Common myeloid progenitor, CD34-positive (primary cell): ENCODE measurements around the gene SMTNL2.

Experiments
- CTCF ChIA-PET: fragments of 350-600 bp; sonication (Branson Sonifier 250); formaldehyde crosslinking; loops from one replicate; lab custom pipeline; 2021; ENCODE audit warnings: antibody characterized with exemption; lab: Charles Lee
- POLR2A ChIA-PET: fragments of 350-600 bp; sonication (Branson Sonifier 250); formaldehyde crosslinking; loops from one replicate; lab custom pipeline; 2021; ENCODE audit warnings: antibody characterized with exemption; lab: Charles Lee
- DNase-seq, 3 donors: peaks; one replicate each; pipeline versions ENCODE4 v3.0.0 to v3.0.0-alpha.2; 2013
- H3K27ac ChIP-seq, 2 experiments: 1 replicate in 1 of 2; 2 replicates in 1 of 2; pipeline ENCODE4 v1.7.0; 2013; ENCODE audit warnings: inconsistent platforms in 2 of 2, low read length in 2 of 2, mild to moderate bottlenecking in 2 of 2, low read depth in 1 of 2, moderate library complexity in 1 of 2; ENCODE audit not compliant: severe bottlenecking in 2 of 2, insufficient read depth in 1 of 2, poor library complexity in 1 of 2
- H3K27me3 ChIP-seq, 5 experiments: replicated peaks in 2 of 5; 1 replicate in 3 of 5; 2 replicates in 2 of 5; pipeline versions ENCODE4 v1.6.1 to v1.7.0; 2013; ENCODE audit warnings: low read length in 4 of 5, mild to moderate bottlenecking in 2 of 5, moderate library complexity in 2 of 5, inconsistent platforms in 1 of 5; ENCODE audit not compliant: insufficient read depth in 5 of 5, control insufficient read depth in 4 of 5
- H3K36me3 ChIP-seq, 4 experiments: 1 replicate in 2 of 4; 2 replicates in 2 of 4; pipeline versions ENCODE4 v1.6.1 to v1.7.0; 2013; ENCODE audit warnings: low read length in 3 of 4, control low read depth in 1 of 4, mild to moderate bottlenecking in 1 of 4; ENCODE audit not compliant: control insufficient read depth in 4 of 4, insufficient read depth in 4 of 4
- H3K4me1 ChIP-seq, 4 experiments: 1 replicate in 3 of 4; 2 replicates in 1 of 4; pipeline versions ENCODE4 v1.6.1 to v1.7.1; 2013; ENCODE audit warnings: low read length in 3 of 4, mild to moderate bottlenecking in 3 of 4, control low read depth in 1 of 4, inconsistent platforms in 1 of 4, moderate library complexity in 1 of 4; ENCODE audit not compliant: control insufficient read depth in 4 of 4, insufficient read depth in 4 of 4; ENCODE audit errors: control extremely low read depth in 1 of 4
- H3K4me3 ChIP-seq, 7 experiments: 1 replicate in 4 of 7; 2 replicates in 3 of 7; pipeline versions ENCODE4 v1.5.1 to v1.7.0; 2013; ENCODE audit warnings: mild to moderate bottlenecking in 7 of 7, low read length in 6 of 7, moderate library complexity in 6 of 7, inconsistent platforms in 2 of 7, low read depth in 2 of 7, control low read depth in 1 of 7; ENCODE audit not compliant: insufficient read depth in 4 of 7, control insufficient read depth in 1 of 7; ENCODE audit errors: extremely low read depth in 1 of 7
- H3K9me3 ChIP-seq, 5 experiments: 1 replicate in 4 of 5; 2 replicates in 1 of 5; pipeline versions ENCODE4 v1.6.1 to v1.7.1; 2013; ENCODE audit warnings: low read length in 4 of 5, mild to moderate bottlenecking in 2 of 5, inconsistent platforms in 1 of 5, low read depth in 1 of 5, moderate library complexity in 1 of 5; ENCODE audit not compliant: control insufficient read depth in 4 of 5, insufficient read depth in 2 of 5; ENCODE audit errors: control extremely low read depth in 1 of 5
- WGBS: methylation state at CpG from one replicate; pipeline ENCODE4 v1.1.5; 2013; ENCODE audit not compliant: insufficient coverage; 5-methylcytosine and 5-hydroxymethylcytosine counted together

Gene SMTNL2

DNA sequence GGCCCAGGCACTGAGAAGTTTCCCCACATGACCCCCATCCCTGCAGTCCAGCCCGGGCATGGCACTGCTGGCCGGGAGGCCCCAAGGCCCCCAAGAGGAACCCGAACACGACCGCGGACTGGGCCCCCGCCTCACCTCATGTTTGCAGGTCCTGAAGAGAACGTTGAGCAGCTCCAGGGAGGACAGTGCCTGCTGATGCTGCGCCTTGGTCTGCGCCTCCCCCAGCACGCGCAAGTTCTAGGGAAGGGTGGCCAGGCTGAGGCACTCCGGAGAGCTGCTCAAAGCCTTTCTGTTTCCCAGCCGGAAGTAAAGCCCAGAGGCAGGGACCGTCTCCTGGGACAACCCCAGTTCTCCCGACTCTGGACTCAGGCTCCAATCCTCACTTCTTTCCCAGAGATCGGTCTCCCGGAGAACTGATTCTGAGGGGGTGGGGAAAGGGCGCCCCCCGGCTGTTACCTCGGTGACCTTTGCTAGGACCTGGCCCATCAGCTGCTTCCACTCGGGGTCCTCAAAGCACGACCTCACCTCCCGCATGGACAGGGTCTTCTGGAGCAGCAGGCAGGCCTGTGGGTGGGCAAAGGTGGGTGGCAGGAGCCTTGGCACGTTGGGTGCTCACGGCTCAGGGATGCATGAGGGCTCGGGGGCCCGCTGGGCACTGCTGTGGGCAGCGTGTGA is 42.9 kb upstream of the SMTNL2 start:
- DNase-seq = no peak
- POLR2A ChIA-PET = no interaction called here
- no peaks in the 10 kb centered on the region for H3K9me3 ChIP-seq
- no peaks in the 10 kb centered on the region for H3K27me3 ChIP-seq
- peaks cover 0 to 42% (median 19%) of the 10 kb centered on the region in 4 experiments for H3K4me1 ChIP-seq
- 85% methylated on average over 28 of the region's 29 CpGs for whole genome bisulfite sequencing
- H3K27ac ChIP-seq = no peak overlapping the region
- CTCF ChIA-PET = interaction anchor here (1.0 to 4.5 kb wide), 11 partner anchors 12 to 125 kb away, joined by 3 to 19 read pairs (median 5); partner anchors contain the start of gene MYBBP1A
- peaks cover 4 to 95% (median 47%) of the 10 kb centered on the region in 4 experiments for H3K36me3 ChIP-seq
- no peak overlapping the region for H3K4me3 ChIP-seq

DNA sequence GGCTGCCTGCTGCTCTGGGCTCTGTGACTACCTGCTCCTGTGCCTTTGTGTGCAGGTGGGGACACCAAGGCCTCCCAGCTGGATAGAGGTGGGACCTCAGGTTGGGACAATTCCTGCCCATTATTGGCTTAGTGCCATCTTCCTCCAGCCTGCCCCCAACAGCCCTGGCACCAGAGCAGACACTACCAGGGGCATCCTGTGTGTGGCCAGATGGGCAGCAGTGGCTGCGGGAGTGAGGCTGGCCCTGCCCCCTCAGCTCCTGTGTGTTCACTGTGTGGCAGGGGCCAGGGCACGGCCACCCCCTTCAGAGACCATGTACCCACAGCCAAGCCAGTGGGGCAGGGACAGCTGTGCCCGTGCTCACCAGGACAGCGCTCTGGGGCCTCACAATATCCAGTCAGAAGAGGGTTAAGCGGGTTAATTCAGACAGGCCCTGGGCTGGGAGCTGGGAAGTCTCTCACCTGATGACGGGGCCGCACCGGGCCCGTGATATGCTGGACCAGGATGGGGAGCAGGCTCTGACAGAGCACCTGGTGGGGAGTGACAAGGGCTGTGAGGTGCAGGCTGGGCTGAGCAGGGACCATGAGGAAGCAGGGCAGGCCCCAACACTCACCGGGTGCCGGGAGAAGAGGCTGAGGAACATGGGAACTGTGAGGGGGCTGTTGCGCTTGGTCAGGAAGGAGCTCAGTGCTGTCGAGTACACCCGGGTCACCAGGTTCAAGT is 42.2 kb upstream of the SMTNL2 start:
- ChIA-PET POLR2A (interaction anchor here (0.5 kb wide), 1 partner anchor 55 kb away, joined by 3 read pairs; no protein-coding TSS in a partner anchor), CTCF (interaction anchor here (1.2 to 4.5 kb wide), 4 partner anchors 11 to 125 kb away, joined by 4 to 19 read pairs (median 6); no protein-coding TSS in a partner anchor)
- no peak overlapping the region for H3K27ac ChIP-seq
- H3K27me3 ChIP-seq = no peaks in the 10 kb centered on the region
- H3K9me3 ChIP-seq = no peaks in the 10 kb centered on the region
- H3K4me1 ChIP-seq = peaks cover 0 to 35% (median 13%) of the 10 kb centered on the region in 4 experiments
- no peak overlapping the region for H3K4me3 ChIP-seq
- peaks cover 4 to 95% (median 50%) of the 10 kb centered on the region in 4 experiments for H3K36me3 ChIP-seq
- WGBS = 95% methylated on average over 14 of the region's 14 CpGs
- DNase-seq = no peak

DNA sequence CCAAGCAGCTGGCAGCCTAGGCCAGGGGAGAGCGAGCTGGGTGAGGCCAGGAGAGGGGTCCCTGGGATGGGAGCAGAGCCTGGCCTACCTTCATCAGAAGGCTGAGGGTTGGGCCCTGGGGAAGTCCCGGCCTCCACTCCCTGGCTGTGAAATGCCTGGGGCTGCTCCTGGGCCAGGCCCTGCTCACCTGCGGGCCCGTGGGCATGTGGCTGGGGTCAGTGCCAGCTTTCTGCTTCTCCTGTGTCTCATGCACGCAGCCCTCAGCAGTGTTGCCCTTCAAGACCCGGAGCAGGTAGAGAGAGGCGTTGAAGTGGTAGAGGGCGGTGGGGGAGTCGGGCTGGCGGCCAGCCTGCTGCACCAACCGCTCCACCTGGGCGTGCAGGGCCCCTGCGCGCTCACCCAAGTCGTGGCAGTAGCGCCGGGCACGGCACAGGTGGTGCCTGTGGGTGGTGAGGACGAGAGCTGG is 41.6 kb upstream of the SMTNL2 start:
- WGBS = 95% methylated on average over 16 of the region's 19 CpGs
- H3K27ac ChIP-seq = no peak overlapping the region
- no peaks in the 10 kb centered on the region for H3K9me3 ChIP-seq
- ChIA-PET POLR2A (interaction anchor here (0.5 kb wide), 1 partner anchor 55 kb away, joined by 3 read pairs; no protein-coding TSS in a partner anchor), CTCF (interaction anchor here (1.5 to 4.5 kb wide), 2 partner anchors 24 to 125 kb away, joined by 7 to 19 read pairs; no protein-coding TSS in a partner anchor)
- no peaks in the 10 kb centered on the region for H3K27me3 ChIP-seq
- peaks cover 4 to 95% (median 51%) of the 10 kb centered on the region in 4 experiments for H3K36me3 ChIP-seq
- H3K4me1 ChIP-seq = peaks cover 0 to 29% (median 11%) of the 10 kb centered on the region in 4 experiments
- no peak for DNase-seq
- no peak overlapping the region for H3K4me3 ChIP-seq

DNA sequence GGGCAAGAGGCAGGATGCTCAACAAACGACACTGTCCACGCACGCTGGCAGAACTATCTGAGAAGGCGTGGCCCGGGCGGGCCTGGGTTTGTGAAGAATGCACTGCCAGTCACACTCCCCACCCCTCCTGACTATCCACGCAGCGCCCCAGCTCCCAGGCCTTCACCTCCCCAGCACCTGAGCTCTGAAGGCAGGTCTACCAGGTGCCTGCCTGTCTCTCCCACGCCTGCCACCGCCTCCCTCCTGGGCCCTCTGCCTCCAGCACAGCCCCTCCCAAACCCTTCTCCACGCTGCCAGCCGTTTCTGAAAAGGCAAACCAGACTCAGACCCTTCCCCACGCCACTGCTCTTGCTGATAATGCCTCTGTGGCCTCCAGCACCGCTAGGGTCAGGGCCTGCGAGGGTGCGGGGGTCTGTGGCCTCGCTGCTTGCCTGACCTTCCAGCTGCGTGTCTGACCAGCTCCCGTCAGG is 40.7 kb upstream of the SMTNL2 start:
- POLR2A ChIA-PET = no interaction called here

DNA sequence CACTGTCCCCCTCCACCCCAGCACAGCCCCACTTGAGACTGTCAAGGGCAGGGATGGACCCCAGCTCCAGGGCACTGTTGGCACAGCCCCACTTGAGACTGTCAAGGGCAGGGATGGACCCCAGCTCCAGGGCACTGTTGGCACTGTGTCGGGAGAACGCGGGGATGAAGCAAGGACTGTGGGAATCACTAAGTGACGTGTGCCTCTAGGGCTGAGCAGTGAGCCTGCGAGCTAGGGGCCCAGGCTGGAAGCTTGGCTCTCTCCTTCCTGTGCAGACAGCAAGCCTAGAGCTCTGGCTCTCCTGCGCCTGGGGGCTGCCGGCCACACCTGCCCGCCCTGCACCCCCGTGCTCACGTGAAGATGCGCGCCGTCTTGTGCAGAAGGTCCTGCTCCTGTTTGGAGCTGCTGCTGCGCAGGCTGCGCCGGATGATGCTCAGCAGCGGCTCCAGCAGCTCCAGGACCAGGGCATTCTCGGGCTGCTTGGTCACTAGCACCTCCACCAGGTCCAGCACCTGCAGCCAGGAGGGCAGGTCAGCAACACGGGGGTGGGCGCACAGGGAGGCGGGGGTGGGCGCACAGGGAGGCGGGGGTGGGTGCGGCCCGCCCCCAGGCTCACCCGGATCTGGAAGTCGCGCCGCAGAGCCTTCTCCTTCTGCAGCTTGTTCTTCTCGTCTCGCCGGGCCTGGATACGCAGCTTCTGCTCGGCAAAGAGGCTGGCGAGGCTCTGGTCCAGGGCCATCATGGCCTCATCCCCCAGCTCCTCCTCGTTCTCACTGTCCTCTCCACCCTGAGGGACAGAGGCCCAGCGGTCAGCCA is 40.0 kb upstream of the SMTNL2 start:
- peaks cover 3 to 95% (median 56%) of the 10 kb centered on the region in 4 experiments for H3K36me3 ChIP-seq
- DNase-seq = no peak
- CTCF ChIA-PET = interaction anchor here (1.0 to 4.5 kb wide), 3 partner anchors 9 to 124 kb away, joined by 3 to 19 read pairs (median 7); no protein-coding TSS in a partner anchor
- no peak overlapping the region for H3K4me3 ChIP-seq
- POLR2A ChIA-PET = no interaction called here
- H3K27ac ChIP-seq = no peak overlapping the region
- no peaks in the 10 kb centered on the region for H3K9me3 ChIP-seq
- 98% methylated on average over 31 of the region's 37 CpGs for WGBS
- peaks cover 0 to 17% (median 7%) of the 10 kb centered on the region in 4 experiments for H3K4me1 ChIP-seq
- H3K27me3 ChIP-seq = no peaks in the 10 kb centered on the region

More for the DNA sequence above, 40.7 kb upstream of the SMTNL2 start:
- CTCF ChIA-PET = interaction anchor here (1.0 to 4.5 kb wide), 3 partner anchors 8 to 123 kb away, joined by 3 to 19 read pairs (median 7); no protein-coding TSS in a partner anchor
- Histone ChIP-seq H3K4me1 (peaks cover 0 to 21% (median 8%) of the 10 kb centered on the region in 4 experiments), H3K27ac (no peak overlapping the region), H3K36me3 (peaks cover 3 to 95% (median 54%) of the 10 kb centered on the region in 4 experiments), H3K9me3 (no peaks in the 10 kb centered on the region), H3K27me3 (no peaks in the 10 kb centered on the region), H3K4me3 (no peak overlapping the region)
- no peak for DNase-seq
- WGBS = 93% methylated on average over 18 of the region's 19 CpGs

DNA sequence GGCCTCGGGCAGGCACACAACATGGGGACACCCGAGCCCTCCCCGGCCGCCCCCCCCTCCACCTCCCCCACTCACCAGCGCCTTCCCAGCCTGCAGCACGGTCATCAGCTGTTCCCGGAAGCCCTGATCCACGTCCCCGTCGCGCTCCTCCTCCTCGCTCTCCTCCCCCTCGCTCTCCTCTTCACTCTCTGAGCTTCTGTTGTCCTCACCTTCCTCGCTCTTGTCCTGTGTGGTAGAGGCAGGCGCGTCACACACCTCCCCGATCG is 39.4 kb upstream of the SMTNL2 start:
- no peaks in the 10 kb centered on the region for H3K27me3 ChIP-seq
- POLR2A ChIA-PET = no interaction called here
- H3K4me3 ChIP-seq = no peak overlapping the region
- 94% methylated on average over 14 of the region's 18 CpGs for WGBS
- H3K36me3 ChIP-seq = peaks cover 3 to 94% (median 58%) of the 10 kb centered on the region in 4 experiments
- H3K27ac ChIP-seq = no peak overlapping the region
- CTCF ChIA-PET = interaction anchor here (2.5 kb wide), 1 partner anchor 124 kb away, joined by 7 read pairs; no protein-coding TSS in a partner anchor
- peaks cover 0 to 17% (median 7%) of the 10 kb centered on the region in 4 experiments for H3K4me1 ChIP-seq
- H3K9me3 ChIP-seq = no peaks in the 10 kb centered on the region
- no peak for DNase-seq
